K562 (cell line): ENCODE results near the gene ACTN3. TPM values are rescaled to one million over a fixed set of nuclear protein-coding genes. Genes with fewer than 3 reads are reported as not detected.

Experiments used
- BHLHE40 ChIP-seq: IDR thresholded peaks from 2 replicates; pipeline ENCODE4 v1.6.1; 2011; ENCODE audit warnings: low read length, improper control_type of control experiment
- CSDE1 ChIP-seq, 2 experiments: fragments of 450-650 bp; IDR thresholded peaks; 2 replicates each; pipeline ENCODE4 v1.6.1; 2016; ENCODE audit warnings: mild to moderate bottlenecking in 1 of 2
- DACH1 ChIP-seq: fragments of 450-650 bp; IDR thresholded peaks from 2 replicates; pipeline ENCODE4 v1.6.1; 2018; ENCODE audit not compliant: partially characterized antibody
- DPF2 ChIP-seq: fragments of 450-650 bp; IDR thresholded peaks from 2 replicates; pipeline ENCODE4 v1.6.1; 2016
- ERF ChIP-seq: fragments of 450-650 bp; formaldehyde crosslinking; IDR thresholded peaks from 2 replicates; pipeline ENCODE4 v1.4.0; 2020; ENCODE audit warnings: mild to moderate bottlenecking, mixed read lengths
- GATAD2A ChIP-seq: fragments of 450-650 bp; IDR thresholded peaks from 2 replicates; pipeline ENCODE4 v1.6.1; 2017
- HCFC1 ChIP-seq: IDR thresholded peaks from 2 replicates; pipeline ENCODE4 v1.6.1; 2012; ENCODE audit warnings: low read depth, low read length, improper control_type of control experiment
- HDAC6 ChIP-seq: IDR thresholded peaks from 2 replicates; pipeline ENCODE4 v1.6.1; 2012; ENCODE audit warnings: low read depth, mild to moderate bottlenecking, control low read depth, inconsistent platforms, low read length, moderate library complexity
- HIVEP1 ChIP-seq: fragments of 250-450 bp; sonication (Bioruptor Pico); IDR thresholded peaks from 2 replicates; pipeline ENCODE4 v1.4.0; 2020; ENCODE audit warnings: mild to moderate bottlenecking
- HNRNPK ChIP-seq: fragments of 200-400 bp; formaldehyde crosslinking; IDR thresholded peaks from one replicate; pipeline ENCODE4 v1.6.1; 2018; ENCODE audit warnings: mild to moderate bottlenecking, low read depth, low read length; ENCODE audit not compliant: poor library complexity, severe bottlenecking
- LEF1 ChIP-seq: fragments of 450-650 bp; IDR thresholded peaks from 2 replicates; pipeline ENCODE4 v1.6.1; 2016; ENCODE audit warnings: mild to moderate bottlenecking
- NR2C1 ChIP-seq, 2 experiments: fragments of 450-650 bp; IDR thresholded peaks; 2 replicates each; pipeline ENCODE4 v1.6.1; 2017; ENCODE audit warnings: mild to moderate bottlenecking in 2 of 2, antibody characterized with exemption in 1 of 2, inconsistent platforms in 1 of 2, missing compliant biosample characterization in 1 of 2, missing genetic modification characterization in 1 of 2
- PURB ChIP-seq: sonication (generic); formaldehyde crosslinking; IDR thresholded peaks from 2 replicates; pipeline ENCODE4 v1.9.0; 2021; ENCODE audit warnings: low read depth, mild to moderate bottlenecking, missing genetic modification reagents
- RHOXF2B ChIP-seq: fragments of 250-450 bp; sonication (Bioruptor Pico); conservative IDR thresholded peaks from 2 replicates; pipeline ENCODE4 v1.5.1; 2021
- SIRT6 ChIP-seq: IDR thresholded peaks from one replicate; pipeline ENCODE4 v1.6.1; 2012; ENCODE audit warnings: low read depth, mild to moderate bottlenecking, control low read depth, inconsistent platforms, low read length, moderate library complexity
- TAF15 ChIP-seq: fragments of 200-400 bp; formaldehyde crosslinking; IDR thresholded peaks from 2 replicates; pipeline ENCODE4 v1.6.1; 2017; ENCODE audit warnings: mild to moderate bottlenecking, low read depth, low read length, moderate library complexity
- TBL1XR1 ChIP-seq, 2 experiments: IDR thresholded peaks; 2 replicates each; pipeline ENCODE4 v1.6.1; 2012; ENCODE audit warnings: improper control_type of control experiment in 2 of 2, low read length in 2 of 2, mild to moderate bottlenecking in 1 of 2
- TBP ChIP-seq: optimal IDR thresholded peaks from 2 replicates; pipeline ENCODE3; 2011; ENCODE audit warnings: low read depth, low read length, improper control_type of control experiment
- THRB ChIP-seq: fragments of 450-650 bp; formaldehyde crosslinking; conservative IDR thresholded peaks from 2 replicates; pipeline ENCODE4 v1.4.0; 2022; ENCODE audit warnings: mild to moderate bottlenecking, missing genetic modification characterization
- U2AF1 ChIP-seq: fragments of 200-400 bp; formaldehyde crosslinking; optimal IDR thresholded peaks from 2 replicates; pipeline ENCODE3; 2017; ENCODE audit warnings: mild to moderate bottlenecking, low read depth, low read length, moderate library complexity
- ZNF512 ChIP-seq: IDR thresholded peaks from 2 replicates; pipeline ENCODE4 v1.6.1; 2016; ENCODE audit warnings: missing genetic modification characterization, missing compliant biosample characterization
- ZNF707 ChIP-seq: fragments of 250-450 bp; sonication (Bioruptor Pico); conservative IDR thresholded peaks from 2 replicates; pipeline ENCODE4 v1.8.0; 2022; ENCODE audit warnings: inconsistent platforms, mild to moderate bottlenecking, moderate library complexity
- polyA plus RNA-seq, 8 experiments: library from polyadenylated mRNA; depleted of rRNA in 4 of 8; stranded (reverse) in 5 of 8; unstranded in 3 of 8; fragments of >200 nt; fragmentation: Nextera tagmentation in 2 of 8; fragmentation: Illumina TruSeq in 1 of 8; extraction: Ambion mirVana in 2 of 8; extraction: Trizol in 1 of 8; gene quantifications; 2 replicates each; pipeline versions ENCODE4 v1.2.1 to v1.2.3, GENCODE V29; 2011 to 2014; ENCODE audit warnings: inconsistent platforms in 1 of 8, missing spikeins in 1 of 8
- total RNA-seq, 7 experiments: library from RNA; depleted of rRNA in 6 of 7; stranded (reverse); fragments of >200 nt in 6 of 7; fragmentation: Illumina TruSeq in 2 of 7; extraction: Trizol in 2 of 7; gene quantifications; 2 replicates each; pipeline versions ENCODE4 v1.2.1 to v1.2.3, GENCODE V29; 2011 to 2021; ENCODE audit warnings: low replicate concordance in 1 of 7
- TF ChIP-seq, protein P1 (sequence below): sonication (generic); formaldehyde crosslinking; IDR thresholded peaks from 2 replicates; pipeline ENCODE4 v1.8.0; 2022; ENCODE audit warnings: mild to moderate bottlenecking, missing genetic modification reagents, borderline replicate concordance
- TF ChIP-seq, protein P2 (sequence below): fragments of 250-450 bp; sonication (Bioruptor Pico); IDR thresholded peaks from 2 replicates; pipeline ENCODE4 v1.4.0; 2020; ENCODE audit warnings: mild to moderate bottlenecking

ACTN3 gene
- total and polyA plus RNA-seq, 9 of the 15 experiments (the other 6 are each of a cell fraction or from before 2014, with no cell fraction given) = not detected

- no peak for TF ChIP-seq U2AF1
- TF ChIP-seq ZNF512 (tag) = no peak
- TF ChIP-seq DPF2 = no peak
- no peak for TF ChIP-seq ZNF707
- no peak for TF ChIP-seq GATAD2A
- no peak; the same call in 1 of the 2 replicates for TF ChIP-seq NR2C1 (IDR thresholded peaks at IDR 0.05)
- no peak for TF ChIP-seq NR2C1 (tag; IDR thresholded peaks at IDR 0.05)
- no peak for TF ChIP-seq HIVEP1 (CRISPR knock-in tag)
- TF ChIP-seq LEF1 = no peak
- TF ChIP-seq, protein P1, sequence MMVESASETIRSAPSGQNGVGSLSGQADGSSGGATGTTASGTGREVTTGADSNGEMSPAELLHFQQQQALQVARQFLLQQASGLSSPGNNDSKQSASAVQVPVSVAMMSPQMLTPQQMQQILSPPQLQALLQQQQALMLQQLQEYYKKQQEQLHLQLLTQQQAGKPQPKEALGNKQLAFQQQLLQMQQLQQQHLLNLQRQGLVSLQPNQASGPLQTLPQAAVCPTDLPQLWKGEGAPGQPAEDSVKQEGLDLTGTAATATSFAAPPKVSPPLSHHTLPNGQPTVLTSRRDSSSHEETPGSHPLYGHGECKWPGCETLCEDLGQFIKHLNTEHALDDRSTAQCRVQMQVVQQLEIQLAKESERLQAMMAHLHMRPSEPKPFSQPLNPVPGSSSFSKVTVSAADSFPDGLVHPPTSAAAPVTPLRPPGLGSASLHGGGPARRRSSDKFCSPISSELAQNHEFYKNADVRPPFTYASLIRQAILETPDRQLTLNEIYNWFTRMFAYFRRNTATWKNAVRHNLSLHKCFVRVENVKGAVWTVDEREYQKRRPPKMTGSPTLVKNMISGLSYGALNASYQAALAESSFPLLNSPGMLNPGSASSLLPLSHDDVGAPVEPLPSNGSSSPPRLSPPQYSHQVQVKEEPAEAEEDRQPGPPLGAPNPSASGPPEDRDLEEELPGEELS (CRISPR knock-in tag) = no peak
- TF ChIP-seq HDAC6 = no peak
- no peak for TF ChIP-seq CSDE1 (IDR thresholded peaks at IDR 0.05)
- no peak for TF ChIP-seq SIRT6
- TF ChIP-seq DACH1 = no peak
- TF ChIP-seq RHOXF2B (CRISPR knock-in tag) = no peak
- TF ChIP-seq, protein P2, sequence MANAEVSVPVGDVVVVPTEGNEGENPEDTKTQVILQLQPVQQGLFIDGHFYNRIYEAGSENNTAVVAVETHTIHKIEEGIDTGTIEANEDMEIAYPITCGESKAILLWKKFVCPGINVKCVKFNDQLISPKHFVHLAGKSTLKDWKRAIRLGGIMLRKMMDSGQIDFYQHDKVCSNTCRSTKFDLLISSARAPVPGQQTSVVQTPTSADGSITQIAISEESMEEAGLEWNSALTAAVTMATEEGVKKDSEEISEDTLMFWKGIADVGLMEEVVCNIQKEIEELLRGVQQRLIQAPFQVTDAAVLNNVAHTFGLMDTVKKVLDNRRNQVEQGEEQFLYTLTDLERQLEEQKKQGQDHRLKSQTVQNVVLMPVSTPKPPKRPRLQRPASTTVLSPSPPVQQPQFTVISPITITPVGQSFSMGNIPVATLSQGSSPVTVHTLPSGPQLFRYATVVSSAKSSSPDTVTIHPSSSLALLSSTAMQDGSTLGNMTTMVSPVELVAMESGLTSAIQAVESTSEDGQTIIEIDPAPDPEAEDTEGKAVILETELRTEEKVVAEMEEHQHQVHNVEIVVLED (CRISPR knock-in tag) = peak; percentile 39; the same call in 1 of the 2 replicates
- TF ChIP-seq ERF (CRISPR knock-in tag) = peak; percentile 55
- TF ChIP-seq PURB (CRISPR knock-in tag) = no peak
- no peak for TF ChIP-seq THRB (CRISPR knock-in tag)
- TF ChIP-seq TBP = no peak
- TF ChIP-seq BHLHE40 = peak; percentile 95
- TF ChIP-seq HNRNPK = no peak
- no peak for TF ChIP-seq HCFC1
- no peak for TF ChIP-seq TBL1XR1 (IDR thresholded peaks at IDR 0.05; ENCODE audit: low read length in 2 of 2)
- no peak for TF ChIP-seq TAF15
These were observed 21.6 kb downstream of the ACTN3 start, which contains the start of gene CTSF (continued) for GRCh38 chr11:66568124-66568916.
